Caco-2 (cell line): ENCODE data around the gene UGCG. TPM values are rescaled to one million over a fixed set of nuclear protein-coding genes. Genes with fewer than 3 reads are reported as not detected.

Experiments
- BruUV-seq: library from RNA; stranded (reverse); fragments of 400-500 nt; replicated peaks from 2 replicates; lab custom pipeline; 2021; lab: Mats Ljungman, UMichigan
- CTCF ChIA-PET: fragments of 300-600 bp; sonication (Branson Sonifier 250); formaldehyde crosslinking; loops from one replicate; lab custom pipeline; 2022; ENCODE audit warnings: antibody characterized with exemption; lab: Charles Lee
- POLR2A ChIA-PET: fragments of 300-600 bp; sonication (Branson Sonifier 250); formaldehyde crosslinking; loops from one replicate; lab custom pipeline; 2022; ENCODE audit warnings: antibody characterized with exemption; lab: Charles Lee
- DNase-seq, 2 experiments: peaks; one replicate each; pipeline versions ENCODE4 v3.0.0 to v3.0.0-alpha.2; 2020 to 2022
- H3K27me3 ChIP-seq: replicated peaks from 2 replicates; pipeline ENCODE4 v1.6.0; 2011; ENCODE audit warnings: low read length; ENCODE audit not compliant: control insufficient read depth, insufficient read depth
- H3K36me3 ChIP-seq: 2 replicates; pipeline ENCODE4 v1.5.1; 2011; ENCODE audit warnings: low read length; ENCODE audit not compliant: control insufficient read depth, insufficient read depth
- H3K4me1 ChIP-seq: fragments of 250-450 bp; sonication (Bioruptor Pico); 2 replicates; pipeline ENCODE4 v1.5.1; 2020; ENCODE audit warnings: mild to moderate bottlenecking
- H3K4me3 ChIP-seq: 2 replicates; pipeline ENCODE4 v1.5.1; 2011; ENCODE audit warnings: low read depth, mild to moderate bottlenecking, control low read depth, low read length
- H3K9me3 ChIP-seq: fragments of 250-450 bp; sonication (Bioruptor Pico); 2 replicates; pipeline ENCODE4 v1.5.1; 2020; ENCODE audit warnings: mild to moderate bottlenecking, moderate library complexity
- H3K27ac Mint-ChIP-seq: one replicate; pipeline ENCODE4 v1.8.0; 2022; ENCODE audit warnings: mixed read lengths; ENCODE audit not compliant: unreplicated experiment
- H3K27me3 Mint-ChIP-seq: one replicate; pipeline ENCODE4 v1.8.0; 2022; ENCODE audit warnings: mixed read lengths; ENCODE audit not compliant: insufficient read depth, unreplicated experiment
- H3K36me3 Mint-ChIP-seq: one replicate; pipeline ENCODE4 v1.8.0; 2022; ENCODE audit warnings: mild to moderate bottlenecking, mixed read lengths; ENCODE audit not compliant: insufficient read depth, unreplicated experiment
- H3K4me1 Mint-ChIP-seq: one replicate; pipeline ENCODE4 v1.8.0; 2022; ENCODE audit warnings: low read depth, mixed read lengths; ENCODE audit not compliant: unreplicated experiment
- H3K4me3 Mint-ChIP-seq: one replicate; pipeline ENCODE4 v1.8.0; 2022; ENCODE audit warnings: mild to moderate bottlenecking, moderate library complexity, mixed read lengths; ENCODE audit not compliant: unreplicated experiment
- H3K9me3 Mint-ChIP-seq: one replicate; pipeline ENCODE4 v1.8.0; 2022; ENCODE audit warnings: mixed read lengths; ENCODE audit not compliant: unreplicated experiment
- intact Hi-C: fragments of 100-400 bp; cut with micrococcal nuclease; formaldehyde crosslinking; loops from one replicate; pipeline ENCODE4 v1.10.0; 2022; ENCODE audit not compliant: unreplicated experiment
- total RNA-seq: library from RNA; stranded (reverse); gene quantifications from 2 replicates; pipeline ENCODE4 v1.2.3, GENCODE V29; 2022
- TF ChIP-seq, protein P1 (sequence below), 2 experiments: fragments of 200-600 bp in 1 of 2; IDR thresholded peaks; 1 replicate in 1 of 2; 2 replicates in 1 of 2; pipeline versions ENCODE4 v1.5.1 to v1.8.0; 2011 to 2022; ENCODE audit warnings: antibody characterized with exemption in 1 of 2, control low read depth in 1 of 2, inconsistent platforms in 1 of 2, low read depth in 1 of 2, low read length in 1 of 2, mild to moderate bottlenecking in 1 of 2, moderate library complexity in 1 of 2; ENCODE audit not compliant: insufficient read depth in 1 of 2, severe bottlenecking in 1 of 2, unreplicated experiment in 1 of 2

Gene UGCG
- total RNA-seq, 1 experiment from 2014 or later = 26.7 TPM

- Histone ChIP-seq H3K36me3 (no peaks in the 10 kb centered on the region), H3K9me3 (no peaks in the 10 kb centered on the region), H3K27me3 (no peaks in the 10 kb centered on the region), H3K4me1 (peaks cover 44% of the 10 kb centered on the region), H3K4me3 (no peak overlapping the region)
- Mint-ChIP-seq H3K4me3 (no peak overlapping the region), H3K36me3 (peaks cover 5% of the 10 kb centered on the region), H3K4me1 (peaks cover 22% of the 10 kb centered on the region), H3K27me3 (no peaks in the 10 kb centered on the region), H3K27ac (peak overlapping the region; percentile 62), H3K9me3 (no peaks in the 10 kb centered on the region)
- CTCF ChIA-PET = no interaction called here
- intact Hi-C loops = no loop called here
- no TSS peak for BruUV-seq
- TF ChIP-seq, protein P1, sequence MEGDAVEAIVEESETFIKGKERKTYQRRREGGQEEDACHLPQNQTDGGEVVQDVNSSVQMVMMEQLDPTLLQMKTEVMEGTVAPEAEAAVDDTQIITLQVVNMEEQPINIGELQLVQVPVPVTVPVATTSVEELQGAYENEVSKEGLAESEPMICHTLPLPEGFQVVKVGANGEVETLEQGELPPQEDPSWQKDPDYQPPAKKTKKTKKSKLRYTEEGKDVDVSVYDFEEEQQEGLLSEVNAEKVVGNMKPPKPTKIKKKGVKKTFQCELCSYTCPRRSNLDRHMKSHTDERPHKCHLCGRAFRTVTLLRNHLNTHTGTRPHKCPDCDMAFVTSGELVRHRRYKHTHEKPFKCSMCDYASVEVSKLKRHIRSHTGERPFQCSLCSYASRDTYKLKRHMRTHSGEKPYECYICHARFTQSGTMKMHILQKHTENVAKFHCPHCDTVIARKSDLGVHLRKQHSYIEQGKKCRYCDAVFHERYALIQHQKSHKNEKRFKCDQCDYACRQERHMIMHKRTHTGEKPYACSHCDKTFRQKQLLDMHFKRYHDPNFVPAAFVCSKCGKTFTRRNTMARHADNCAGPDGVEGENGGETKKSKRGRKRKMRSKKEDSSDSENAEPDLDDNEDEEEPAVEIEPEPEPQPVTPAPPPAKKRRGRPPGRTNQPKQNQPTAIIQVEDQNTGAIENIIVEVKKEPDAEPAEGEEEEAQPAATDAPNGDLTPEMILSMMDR (IDR thresholded peaks at IDR 0.05; ENCODE audit: insufficient read depth in 1 of 2, low read depth in 1 of 2, low read length in 1 of 2, severe bottlenecking in 1 of 2, unreplicated experiment in 1 of 2) = no peak
- no peak for DNase-seq
- POLR2A ChIA-PET = no interaction called here
Observed at GRCh38 chr9:111904891-111905291, 8.3 kb downstream of the UGCG start.

DNA sequence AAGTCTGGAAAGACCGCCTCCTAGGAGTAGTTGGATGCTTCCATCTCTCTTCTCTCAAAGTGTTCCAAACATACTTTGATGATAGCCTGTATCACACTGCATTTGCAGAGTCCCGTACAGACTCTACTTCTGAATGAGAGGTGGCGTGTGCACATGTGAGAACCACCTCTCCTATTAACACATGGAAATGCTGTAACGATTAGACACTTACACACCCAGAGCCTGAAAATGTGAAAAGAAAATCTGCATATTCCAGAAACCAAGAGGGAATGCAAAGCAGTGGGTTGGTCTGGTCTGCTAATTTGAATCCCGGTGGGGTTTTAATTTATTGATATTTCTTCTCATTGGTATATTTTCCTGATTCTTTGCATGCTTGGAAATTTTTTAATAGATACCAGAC lies 10.5 kb downstream of the UGCG start:
- TF ChIP-seq, protein P1 (IDR thresholded peaks at IDR 0.05; ENCODE audit: insufficient read depth in 1 of 2, low read depth in 1 of 2, low read length in 1 of 2, severe bottlenecking in 1 of 2, unreplicated experiment in 1 of 2) = no peak
- ChIA-PET POLR2A (no interaction called here), CTCF (no interaction called here)
- Histone ChIP-seq H3K4me3 (no peak overlapping the region), H3K27me3 (no peaks in the 10 kb centered on the region), H3K4me1 (peaks cover 36% of the 10 kb centered on the region), H3K9me3 (no peaks in the 10 kb centered on the region), H3K36me3 (no peaks in the 10 kb centered on the region)
- no peaks in the 10 kb centered on the region for H3K9me3 Mint-ChIP-seq
- peaks cover 22% of the 10 kb centered on the region for H3K4me1 Mint-ChIP-seq
- H3K27ac Mint-ChIP-seq = no peak overlapping the region
- DNase-seq = no peak
- H3K4me3 Mint-ChIP-seq = no peak overlapping the region
- peaks cover 6% of the 10 kb centered on the region for H3K36me3 Mint-ChIP-seq
- no TSS peak for BruUV-seq
- intact Hi-C loops = no loop called here
- H3K27me3 Mint-ChIP-seq = no peaks in the 10 kb centered on the region

DNA sequence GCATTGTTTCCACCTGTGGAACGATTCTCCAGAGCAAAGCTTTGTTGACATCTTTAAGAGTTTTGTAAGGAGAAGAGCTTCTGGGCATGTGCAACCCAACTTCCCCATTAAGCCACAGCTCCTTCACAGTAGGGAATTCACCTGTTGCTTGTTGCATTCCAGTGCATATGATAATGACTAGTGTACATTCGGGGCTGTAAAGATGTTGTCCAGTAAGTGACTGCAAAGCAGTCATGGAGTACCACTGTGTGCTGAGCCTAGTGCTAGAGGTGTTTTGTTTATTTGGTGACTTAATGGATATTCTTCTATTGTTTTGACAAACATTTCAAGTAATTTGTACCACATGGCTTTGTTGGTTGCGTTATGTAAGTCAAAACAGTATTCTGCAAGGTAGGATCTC lies 12.8 kb downstream of the UGCG start:
- Histone ChIP-seq H3K27me3 (no peaks in the 10 kb centered on the region), H3K4me3 (no peak overlapping the region), H3K36me3 (no peaks in the 10 kb centered on the region), H3K9me3 (no peaks in the 10 kb centered on the region), H3K4me1 (peaks cover 15% of the 10 kb centered on the region; the same call in 1 of the 2 replicates)
- ChIA-PET CTCF (no interaction called here), POLR2A (no interaction called here)
- H3K4me3 Mint-ChIP-seq = no peak overlapping the region
- H3K27me3 Mint-ChIP-seq = no peaks in the 10 kb centered on the region
- peaks cover 14% of the 10 kb centered on the region for H3K4me1 Mint-ChIP-seq
- no TSS peak for BruUV-seq
- H3K36me3 Mint-ChIP-seq = peaks cover 6% of the 10 kb centered on the region
- TF ChIP-seq, protein P1 (IDR thresholded peaks at IDR 0.05; ENCODE audit: insufficient read depth in 1 of 2, low read depth in 1 of 2, low read length in 1 of 2, severe bottlenecking in 1 of 2, unreplicated experiment in 1 of 2) = no peak
- H3K9me3 Mint-ChIP-seq = no peaks in the 10 kb centered on the region
- intact Hi-C loops = no loop called here
- DNase-seq = no peak
- no peak overlapping the region for H3K27ac Mint-ChIP-seq
